GM23338 (cell line): ENCODE results near the gene TRUB2. TPM values are rescaled to one million over a fixed set of nuclear protein-coding genes. Genes with fewer than 3 reads are reported as not detected.

ENCODE experiments used
- ATAC-seq: fragments of 200-7000 bp; cut with Tn5 transposase; 3 replicates; pipeline ENCODE4 v1.9.1; 2020
- DNase-seq: peaks from one replicate; pipeline ENCODE4 v3.0.0-alpha.2; 2015; ENCODE audit warnings: low spot score
- H2AFZ ChIP-seq: fragments of 200-600 bp; sonication (generic); 2 replicates; pipeline ENCODE4 v1.8.0; 2016; ENCODE audit warnings: antibody characterized with exemption, mild to moderate bottlenecking, moderate library complexity
- H3F3A ChIP-seq: fragments of 200-600 bp; sonication (generic); replicated peaks from 2 replicates; pipeline ENCODE4 v1.8.0; 2017; ENCODE audit warnings: antibody characterized with exemption, mixed run types, low read depth
- H3K27ac ChIP-seq: fragments of 200-600 bp; sonication (generic); 2 replicates; pipeline ENCODE4 v1.6.1; 2016; ENCODE audit warnings: low read depth
- H3K27me3 ChIP-seq: fragments of 200-600 bp; sonication (generic); 2 replicates; pipeline ENCODE4 v1.8.0; 2016; ENCODE audit warnings: mild to moderate bottlenecking, mixed run types, moderate library complexity; ENCODE audit not compliant: insufficient read depth
- H3K36me3 ChIP-seq: fragments of 200-600 bp; sonication (generic); 2 replicates; pipeline ENCODE4 v1.8.0; 2016; ENCODE audit warnings: mild to moderate bottlenecking; ENCODE audit not compliant: insufficient read depth
- H3K4me1 ChIP-seq: fragments of 200-600 bp; sonication (generic); 2 replicates; pipeline ENCODE4 v1.8.0; 2016; ENCODE audit warnings: mild to moderate bottlenecking, moderate library complexity; ENCODE audit not compliant: insufficient read depth
- H3K4me2 ChIP-seq: fragments of 200-600 bp; sonication (generic); 2 replicates; pipeline ENCODE4 v1.7.1; 2017; ENCODE audit warnings: mixed run types
- H3K4me3 ChIP-seq: fragments of 200-600 bp; sonication (generic); 2 replicates; pipeline ENCODE4 v1.6.1; 2016; ENCODE audit warnings: mixed run types
- H3K79me2 ChIP-seq: fragments of 200-600 bp; sonication (generic); replicated peaks from 2 replicates; pipeline ENCODE4 v1.8.0; 2017; ENCODE audit warnings: mild to moderate bottlenecking; ENCODE audit not compliant: insufficient read depth
- H3K9me2 ChIP-seq: fragments of 200-600 bp; sonication (generic); 2 replicates; pipeline ENCODE4 v1.8.0; 2017; ENCODE audit not compliant: insufficient read depth
- H4K20me1 ChIP-seq: fragments of 200-600 bp; sonication (generic); replicated peaks from 2 replicates; pipeline ENCODE4 v1.8.0; 2017; ENCODE audit warnings: mild to moderate bottlenecking; ENCODE audit not compliant: insufficient read depth
- H3K27ac Mint-ChIP-seq: 2 replicates; pipeline ENCODE4 v1.8.0; 2020; ENCODE audit warnings: inconsistent platforms, mild to moderate bottlenecking, moderate library complexity, mixed read lengths
- H3K27me3 Mint-ChIP-seq: 3 replicates; pipeline ENCODE4 v1.8.0; 2022; ENCODE audit warnings: low read depth, mild to moderate bottlenecking, moderate library complexity, mixed read lengths, inconsistent platforms; ENCODE audit not compliant: insufficient read depth, poor library complexity
- H3K36me3 Mint-ChIP-seq: 3 replicates; pipeline ENCODE4 v1.8.0; 2021; ENCODE audit warnings: low read depth, mild to moderate bottlenecking, inconsistent platforms, moderate library complexity, mixed read lengths
- H3K4me1 Mint-ChIP-seq: 3 replicates; pipeline ENCODE4 v1.8.0; 2020; ENCODE audit warnings: mild to moderate bottlenecking, inconsistent platforms, mixed read lengths
- H3K4me3 Mint-ChIP-seq: 3 replicates; pipeline ENCODE4 v1.8.0; 2021; ENCODE audit warnings: moderate library complexity, mild to moderate bottlenecking, inconsistent platforms, mixed read lengths
- H3K9me3 Mint-ChIP-seq: 3 replicates; pipeline ENCODE4 v1.8.0; 2020; ENCODE audit warnings: moderate library complexity, mild to moderate bottlenecking, inconsistent platforms, mixed read lengths
- CREB1 ChIP-seq: fragments of 250-450 bp; sonication (Bioruptor Pico); IDR thresholded peaks from 2 replicates; pipeline ENCODE4 v1.5.0; 2020; ENCODE audit warnings: low read depth, mild to moderate bottlenecking, moderate library complexity
- EZH2 ChIP-seq: fragments of 200-600 bp; sonication (generic); IDR thresholded peaks from one replicate; pipeline ENCODE4 v1.8.0; 2017; ENCODE audit warnings: antibody characterized with exemption, mild to moderate bottlenecking, low read depth; ENCODE audit not compliant: unreplicated experiment
- EZH2phosphoT487 ChIP-seq: fragments of 200-600 bp; sonication (generic); IDR thresholded peaks from one replicate; pipeline ENCODE4 v1.8.1; 2018; ENCODE audit warnings: antibody characterized with exemption; ENCODE audit not compliant: unreplicated experiment
- JUNB ChIP-seq: IDR thresholded peaks from one replicate; pipeline ENCODE4 v1.6.1; 2016; ENCODE audit warnings: antibody characterized with exemption; ENCODE audit not compliant: unreplicated experiment
- NANOG ChIP-seq: IDR thresholded peaks from 2 replicates; pipeline ENCODE4 v1.6.1; 2016; ENCODE audit warnings: antibody characterized with exemption, borderline replicate concordance
- POLR2AphosphoS5 ChIP-seq: IDR thresholded peaks from 2 replicates; pipeline ENCODE4 v1.6.1; 2016; ENCODE audit warnings: antibody characterized with exemption, low read depth
- STAT1 ChIP-seq: IDR thresholded peaks from one replicate; pipeline ENCODE4 v1.6.1; 2016; ENCODE audit warnings: antibody characterized with exemption; ENCODE audit not compliant: unreplicated experiment
- ZNF114 ChIP-seq: fragments of 250-450 bp; sonication (Bioruptor Pico); IDR thresholded peaks from 2 replicates; pipeline ENCODE4 v1.5.0; 2020; ENCODE audit warnings: mild to moderate bottlenecking, moderate library complexity
- ZNF331 ChIP-seq: fragments of 250-450 bp; sonication (Bioruptor Pico); IDR thresholded peaks from 2 replicates; pipeline ENCODE4 v1.5.0; 2020; ENCODE audit warnings: low read depth, mild to moderate bottlenecking, moderate library complexity
- polyA plus RNA-seq: library from polyadenylated mRNA; unstranded; fragments of >200 nt; fragmentation: Nextera tagmentation; extraction: Ambion mirVana; gene quantifications from 2 replicates; pipeline ENCODE4 v1.2.1, GENCODE V29; 2016
- total RNA-seq: library from RNA; depleted of rRNA; stranded (reverse); fragments of >200 nt; shearing (Covaris generic); gene quantifications from 2 replicates; pipeline ENCODE4 v1.2.3, GENCODE V29; 2014
- TF ChIP-seq, protein P1 (sequence below): IDR thresholded peaks from 2 replicates; pipeline ENCODE4 v1.6.1; 2016; ENCODE audit warnings: antibody characterized with exemption
- TF ChIP-seq, protein P2 (sequence below), 2 experiments: fragments of 200-600 bp in 1 of 2; sonication (generic) in 1 of 2; conservative IDR thresholded peaks; 2 replicates each; pipeline versions ENCODE4 v1.5.1 to v1.6.1; 2016 to 2017; ENCODE audit warnings: antibody characterized with exemption in 2 of 2, low read depth in 2 of 2, mild to moderate bottlenecking in 2 of 2, moderate library complexity in 1 of 2
- TF ChIP-seq, protein P3 (sequence below): IDR thresholded peaks from one replicate; pipeline ENCODE4 v1.6.1; 2018; ENCODE audit warnings: antibody characterized with exemption; ENCODE audit not compliant: unreplicated experiment
- TF ChIP-seq, protein P4 (sequence below): fragments of 250-450 bp; sonication (Bioruptor Pico); IDR thresholded peaks from 2 replicates; pipeline ENCODE4 v1.5.0; 2020; ENCODE audit warnings: mild to moderate bottlenecking, moderate library complexity

TRUB2 gene
- total and polyA plus RNA-seq, 2 experiments from 2014 or later, result 15.4 to 31.4 TPM

DNA sequence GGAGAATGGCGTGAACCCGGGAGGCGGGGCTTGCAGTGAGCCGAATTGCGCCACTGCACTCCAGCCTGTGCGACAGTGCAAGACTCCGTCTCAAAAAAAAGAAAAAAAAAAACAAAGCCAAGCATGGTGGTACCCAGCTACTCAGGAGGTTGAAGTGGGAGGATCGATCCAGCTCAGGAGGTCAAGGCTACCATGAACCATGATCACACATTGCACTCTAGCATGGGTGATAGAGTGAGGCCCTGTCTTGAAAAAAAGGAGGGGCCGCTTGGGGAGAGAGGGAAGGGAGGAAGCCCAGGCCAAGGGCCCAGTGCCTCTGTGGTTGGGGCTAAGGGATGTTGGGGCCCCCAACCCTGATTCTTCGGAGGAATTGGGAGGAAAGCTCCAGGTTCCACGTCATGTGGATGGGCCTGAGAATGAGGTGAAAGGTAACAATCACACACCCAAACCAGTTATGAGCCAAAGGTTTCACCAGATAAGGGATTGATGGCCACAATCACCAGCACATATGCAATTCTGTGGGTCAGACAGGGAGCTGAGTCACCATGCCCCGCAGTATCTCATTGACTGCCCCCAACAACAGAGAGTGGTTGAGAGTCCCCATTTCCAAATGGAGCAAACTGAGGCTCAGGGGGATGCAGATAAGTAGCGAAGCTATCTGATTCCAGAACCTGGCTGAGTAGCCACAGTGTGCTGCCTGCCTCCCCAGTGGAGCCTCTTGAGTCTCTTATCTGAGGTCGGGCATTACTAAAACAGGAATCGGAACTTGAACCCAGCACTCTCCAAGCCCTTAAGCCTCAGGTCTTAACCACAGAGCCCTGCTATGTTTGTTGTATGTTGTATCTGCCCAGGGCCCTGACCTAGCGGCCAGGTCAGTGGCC lies 25.7 kb downstream of the TRUB2 start:
- Histone ChIP-seq H2AFZ (no peak overlapping the region), H3F3A (0 out of 2 replicates have a peak, but pooled peaks cover 2% of the 10 kb centered on the region)

More for the DNA sequence above, 25.7 kb downstream of the TRUB2 start:
- H3K4me3 ChIP-seq, result no peak overlapping the region
- no peak for TF ChIP-seq JUNB
- no peak for TF ChIP-seq POLR2AphosphoS5
- TF ChIP-seq, protein P1, sequence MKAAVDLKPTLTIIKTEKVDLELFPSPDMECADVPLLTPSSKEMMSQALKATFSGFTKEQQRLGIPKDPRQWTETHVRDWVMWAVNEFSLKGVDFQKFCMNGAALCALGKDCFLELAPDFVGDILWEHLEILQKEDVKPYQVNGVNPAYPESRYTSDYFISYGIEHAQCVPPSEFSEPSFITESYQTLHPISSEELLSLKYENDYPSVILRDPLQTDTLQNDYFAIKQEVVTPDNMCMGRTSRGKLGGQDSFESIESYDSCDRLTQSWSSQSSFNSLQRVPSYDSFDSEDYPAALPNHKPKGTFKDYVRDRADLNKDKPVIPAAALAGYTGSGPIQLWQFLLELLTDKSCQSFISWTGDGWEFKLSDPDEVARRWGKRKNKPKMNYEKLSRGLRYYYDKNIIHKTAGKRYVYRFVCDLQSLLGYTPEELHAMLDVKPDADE, result no peak
- TF ChIP-seq EZH2phosphoT487, result no peak
- no peak for TF ChIP-seq NANOG
- TF ChIP-seq, protein P2, sequence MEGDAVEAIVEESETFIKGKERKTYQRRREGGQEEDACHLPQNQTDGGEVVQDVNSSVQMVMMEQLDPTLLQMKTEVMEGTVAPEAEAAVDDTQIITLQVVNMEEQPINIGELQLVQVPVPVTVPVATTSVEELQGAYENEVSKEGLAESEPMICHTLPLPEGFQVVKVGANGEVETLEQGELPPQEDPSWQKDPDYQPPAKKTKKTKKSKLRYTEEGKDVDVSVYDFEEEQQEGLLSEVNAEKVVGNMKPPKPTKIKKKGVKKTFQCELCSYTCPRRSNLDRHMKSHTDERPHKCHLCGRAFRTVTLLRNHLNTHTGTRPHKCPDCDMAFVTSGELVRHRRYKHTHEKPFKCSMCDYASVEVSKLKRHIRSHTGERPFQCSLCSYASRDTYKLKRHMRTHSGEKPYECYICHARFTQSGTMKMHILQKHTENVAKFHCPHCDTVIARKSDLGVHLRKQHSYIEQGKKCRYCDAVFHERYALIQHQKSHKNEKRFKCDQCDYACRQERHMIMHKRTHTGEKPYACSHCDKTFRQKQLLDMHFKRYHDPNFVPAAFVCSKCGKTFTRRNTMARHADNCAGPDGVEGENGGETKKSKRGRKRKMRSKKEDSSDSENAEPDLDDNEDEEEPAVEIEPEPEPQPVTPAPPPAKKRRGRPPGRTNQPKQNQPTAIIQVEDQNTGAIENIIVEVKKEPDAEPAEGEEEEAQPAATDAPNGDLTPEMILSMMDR (conservative IDR thresholded peaks at IDR 0.05; ENCODE audit: low read depth in 2 of 2), result no peak
- no peak for TF ChIP-seq EZH2
- TF ChIP-seq, protein P3, sequence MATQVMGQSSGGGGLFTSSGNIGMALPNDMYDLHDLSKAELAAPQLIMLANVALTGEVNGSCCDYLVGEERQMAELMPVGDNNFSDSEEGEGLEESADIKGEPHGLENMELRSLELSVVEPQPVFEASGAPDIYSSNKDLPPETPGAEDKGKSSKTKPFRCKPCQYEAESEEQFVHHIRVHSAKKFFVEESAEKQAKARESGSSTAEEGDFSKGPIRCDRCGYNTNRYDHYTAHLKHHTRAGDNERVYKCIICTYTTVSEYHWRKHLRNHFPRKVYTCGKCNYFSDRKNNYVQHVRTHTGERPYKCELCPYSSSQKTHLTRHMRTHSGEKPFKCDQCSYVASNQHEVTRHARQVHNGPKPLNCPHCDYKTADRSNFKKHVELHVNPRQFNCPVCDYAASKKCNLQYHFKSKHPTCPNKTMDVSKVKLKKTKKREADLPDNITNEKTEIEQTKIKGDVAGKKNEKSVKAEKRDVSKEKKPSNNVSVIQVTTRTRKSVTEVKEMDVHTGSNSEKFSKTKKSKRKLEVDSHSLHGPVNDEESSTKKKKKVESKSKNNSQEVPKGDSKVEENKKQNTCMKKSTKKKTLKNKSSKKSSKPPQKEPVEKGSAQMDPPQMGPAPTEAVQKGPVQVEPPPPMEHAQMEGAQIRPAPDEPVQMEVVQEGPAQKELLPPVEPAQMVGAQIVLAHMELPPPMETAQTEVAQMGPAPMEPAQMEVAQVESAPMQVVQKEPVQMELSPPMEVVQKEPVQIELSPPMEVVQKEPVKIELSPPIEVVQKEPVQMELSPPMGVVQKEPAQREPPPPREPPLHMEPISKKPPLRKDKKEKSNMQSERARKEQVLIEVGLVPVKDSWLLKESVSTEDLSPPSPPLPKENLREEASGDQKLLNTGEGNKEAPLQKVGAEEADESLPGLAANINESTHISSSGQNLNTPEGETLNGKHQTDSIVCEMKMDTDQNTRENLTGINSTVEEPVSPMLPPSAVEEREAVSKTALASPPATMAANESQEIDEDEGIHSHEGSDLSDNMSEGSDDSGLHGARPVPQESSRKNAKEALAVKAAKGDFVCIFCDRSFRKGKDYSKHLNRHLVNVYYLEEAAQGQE, result no peak
- TF ChIP-seq, protein P4, sequence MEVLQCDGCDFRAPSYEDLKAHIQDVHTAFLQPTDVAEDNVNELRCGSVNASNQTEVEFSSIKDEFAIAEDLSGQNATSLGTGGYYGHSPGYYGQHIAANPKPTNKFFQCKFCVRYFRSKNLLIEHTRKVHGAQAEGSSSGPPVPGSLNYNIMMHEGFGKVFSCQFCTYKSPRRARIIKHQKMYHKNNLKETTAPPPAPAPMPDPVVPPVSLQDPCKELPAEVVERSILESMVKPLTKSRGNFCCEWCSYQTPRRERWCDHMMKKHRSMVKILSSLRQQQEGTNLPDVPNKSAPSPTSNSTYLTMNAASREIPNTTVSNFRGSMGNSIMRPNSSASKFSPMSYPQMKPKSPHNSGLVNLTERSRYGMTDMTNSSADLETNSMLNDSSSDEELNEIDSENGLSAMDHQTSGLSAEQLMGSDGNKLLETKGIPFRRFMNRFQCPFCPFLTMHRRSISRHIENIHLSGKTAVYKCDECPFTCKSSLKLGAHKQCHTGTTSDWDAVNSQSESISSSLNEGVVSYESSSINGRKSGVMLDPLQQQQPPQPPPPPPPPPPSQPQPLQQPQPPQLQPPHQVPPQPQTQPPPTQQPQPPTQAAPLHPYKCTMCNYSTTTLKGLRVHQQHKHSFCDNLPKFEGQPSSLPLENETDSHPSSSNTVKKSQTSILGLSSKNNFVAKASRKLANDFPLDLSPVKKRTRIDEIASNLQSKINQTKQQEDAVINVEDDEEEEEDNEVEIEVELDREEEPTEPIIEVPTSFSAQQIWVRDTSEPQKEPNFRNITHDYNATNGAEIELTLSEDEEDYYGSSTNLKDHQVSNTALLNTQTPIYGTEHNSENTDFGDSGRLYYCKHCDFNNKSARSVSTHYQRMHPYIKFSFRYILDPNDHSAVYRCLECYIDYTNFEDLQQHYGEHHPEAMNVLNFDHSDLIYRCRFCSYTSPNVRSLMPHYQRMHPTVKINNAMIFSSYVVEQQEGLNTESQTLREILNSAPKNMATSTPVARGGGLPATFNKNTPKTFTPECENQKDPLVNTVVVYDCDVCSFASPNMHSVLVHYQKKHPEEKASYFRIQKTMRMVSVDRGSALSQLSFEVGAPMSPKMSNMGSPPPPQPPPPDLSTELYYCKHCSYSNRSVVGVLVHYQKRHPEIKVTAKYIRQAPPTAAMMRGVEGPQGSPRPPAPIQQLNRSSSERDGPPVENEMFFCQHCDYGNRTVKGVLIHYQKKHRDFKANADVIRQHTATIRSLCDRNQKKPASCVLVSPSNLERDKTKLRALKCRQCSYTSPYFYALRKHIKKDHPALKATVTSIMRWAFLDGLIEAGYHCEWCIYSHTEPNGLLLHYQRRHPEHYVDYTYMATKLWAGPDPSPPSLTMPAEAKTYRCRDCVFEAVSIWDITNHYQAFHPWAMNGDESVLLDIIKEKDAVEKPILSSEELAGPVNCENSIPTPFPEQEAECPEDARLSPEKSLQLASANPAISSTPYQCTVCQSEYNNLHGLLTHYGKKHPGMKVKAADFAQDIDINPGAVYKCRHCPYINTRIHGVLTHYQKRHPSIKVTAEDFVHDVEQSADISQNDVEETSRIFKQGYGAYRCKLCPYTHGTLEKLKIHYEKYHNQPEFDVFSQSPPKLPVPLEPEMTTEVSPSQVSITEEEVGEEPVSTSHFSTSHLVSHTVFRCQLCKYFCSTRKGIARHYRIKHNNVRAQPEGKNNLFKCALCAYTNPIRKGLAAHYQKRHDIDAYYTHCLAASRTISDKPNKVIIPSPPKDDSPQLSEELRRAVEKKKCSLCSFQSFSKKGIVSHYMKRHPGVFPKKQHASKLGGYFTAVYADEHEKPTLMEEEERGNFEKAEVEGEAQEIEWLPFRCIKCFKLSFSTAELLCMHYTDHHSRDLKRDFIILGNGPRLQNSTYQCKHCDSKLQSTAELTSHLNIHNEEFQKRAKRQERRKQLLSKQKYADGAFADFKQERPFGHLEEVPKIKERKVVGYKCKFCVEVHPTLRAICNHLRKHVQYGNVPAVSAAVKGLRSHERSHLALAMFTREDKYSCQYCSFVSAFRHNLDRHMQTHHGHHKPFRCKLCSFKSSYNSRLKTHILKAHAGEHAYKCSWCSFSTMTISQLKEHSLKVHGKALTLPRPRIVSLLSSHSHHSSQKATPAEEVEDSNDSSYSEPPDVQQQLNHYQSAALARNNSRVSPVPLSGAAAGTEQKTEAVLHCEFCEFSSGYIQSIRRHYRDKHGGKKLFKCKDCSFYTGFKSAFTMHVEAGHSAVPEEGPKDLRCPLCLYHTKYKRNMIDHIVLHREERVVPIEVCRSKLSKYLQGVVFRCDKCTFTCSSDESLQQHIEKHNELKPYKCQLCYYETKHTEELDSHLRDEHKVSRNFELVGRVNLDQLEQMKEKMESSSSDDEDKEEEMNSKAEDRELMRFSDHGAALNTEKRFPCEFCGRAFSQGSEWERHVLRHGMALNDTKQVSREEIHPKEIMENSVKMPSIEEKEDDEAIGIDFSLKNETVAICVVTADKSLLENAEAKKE (CRISPR knock-in tag), result no peak
- no peak for TF ChIP-seq ZNF114 (CRISPR knock-in tag)
- no peak for TF ChIP-seq ZNF331 (CRISPR knock-in tag)
- no peak for TF ChIP-seq STAT1
- TF ChIP-seq CREB1, result no peak
- H3K27ac ChIP-seq, result no peak overlapping the region
- H3K36me3 Mint-ChIP-seq, result no peaks in the 10 kb centered on the region
- H3K4me3 Mint-ChIP-seq, result no peak overlapping the region
- H3K9me2 ChIP-seq, result no peaks in the 10 kb centered on the region
- no peaks in the 10 kb centered on the region for H3K9me3 Mint-ChIP-seq
- peaks cover 3% of the 10 kb centered on the region; the same call in 2 of the 3 replicates for H3K4me1 Mint-ChIP-seq
- H3K27ac Mint-ChIP-seq, result no peak overlapping the region
- H3K79me2 ChIP-seq, result no peaks in the 10 kb centered on the region
- H3K27me3 ChIP-seq, result no peaks in the 10 kb centered on the region
- no peak overlapping the region for H3K4me2 ChIP-seq
- no peaks in the 10 kb centered on the region for H4K20me1 ChIP-seq
- ATAC-seq (no peak), DNase-seq (no peak)
- no peaks in the 10 kb centered on the region; the same call in 1 of the 2 replicates for H3K4me1 ChIP-seq
- H3K27me3 Mint-ChIP-seq, result peaks cover 9% of the 10 kb centered on the region
- H3K36me3 ChIP-seq, result no peaks in the 10 kb centered on the region
